ENCODE data around the gene SEMA3C. TPM values are rescaled to one million over a fixed set of nuclear protein-coding genes. Genes with fewer than 3 reads are reported as not detected.

Gene SEMA3C
- total RNA-seq, 1 donor from 2014 or later = not detected

DNA sequence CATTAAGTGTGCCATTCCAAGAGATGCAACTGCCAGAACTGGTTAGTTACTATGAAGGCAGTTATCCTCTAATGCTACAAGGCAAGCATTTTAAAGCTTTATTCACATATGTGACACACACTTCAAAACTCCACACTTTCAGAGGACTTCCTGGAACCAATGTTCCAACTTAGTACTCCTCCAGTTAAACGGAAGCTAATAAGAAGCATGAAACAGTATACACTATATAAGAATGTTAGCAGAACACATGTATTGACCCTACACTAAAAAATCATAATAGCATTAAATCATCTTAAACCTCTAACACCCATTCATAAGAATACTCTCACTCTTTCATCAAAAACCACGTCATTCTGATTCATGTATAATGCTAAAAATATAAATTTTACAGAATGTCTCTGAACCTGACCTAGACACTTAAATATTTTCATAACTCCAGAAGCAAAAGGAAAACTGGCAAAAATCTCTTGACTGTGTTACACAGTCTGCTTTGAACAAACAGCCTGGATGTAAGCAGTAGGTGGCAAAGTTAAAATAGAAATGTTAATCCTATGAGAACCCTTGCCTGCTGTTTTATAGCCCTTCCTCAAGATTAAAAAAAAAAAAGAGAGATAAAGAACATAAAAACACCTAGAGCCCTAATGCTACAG lies 135.0 kb downstream of the SEMA3C start:
- intact Hi-C loops (cut with micrococcal nuclease) = no loop called here

GRCh38 chr7:80783186-80783677 lies 135.6 kb downstream of the SEMA3C start:
- intact Hi-C loops (cut with micrococcal nuclease) = no loop called here

GRCh38 chr7:80781561-80781979 lies 137.3 kb downstream of the SEMA3C start:
- intact Hi-C loops (cut with micrococcal nuclease) = no loop called here

GRCh38 chr7:80781146-80781545 lies 137.7 kb downstream of the SEMA3C start:
- intact Hi-C loops (cut with micrococcal nuclease) = no loop called here

GRCh38 chr7:80779456-80779855 lies 139.4 kb downstream of the SEMA3C start:
- intact Hi-C loops (cut with micrococcal nuclease) = no loop called here

DNA sequence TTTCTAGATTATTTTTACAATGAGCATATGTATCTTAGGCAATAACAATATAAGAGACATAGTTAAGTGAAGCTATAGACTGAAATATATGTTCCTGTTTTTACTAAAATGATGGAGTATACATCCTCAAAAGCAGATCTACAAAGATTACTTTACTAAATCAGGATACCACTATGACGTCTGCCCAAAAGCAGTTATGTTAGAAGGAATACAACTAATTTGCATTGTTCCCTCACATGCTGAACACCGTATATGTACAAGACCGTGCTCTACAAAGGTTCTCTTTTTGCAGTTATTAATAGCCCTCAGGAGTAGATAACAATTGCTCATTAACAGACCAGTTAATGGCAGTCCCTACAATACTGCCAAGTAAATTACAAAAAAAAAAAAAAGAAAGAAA lies 143.0 kb downstream of the SEMA3C start:
- intact Hi-C loops (cut with micrococcal nuclease) = no loop called here

- intact Hi-C loops (cut with micrococcal nuclease) = no loop called here
These were observed 143.4 kb downstream of the SEMA3C start for GRCh38 chr7:80775482-80775881.

GRCh38 chr7:80774843-80775242 lies 144.0 kb downstream of the SEMA3C start:
- intact Hi-C loops (cut with micrococcal nuclease) = no loop called here

DNA sequence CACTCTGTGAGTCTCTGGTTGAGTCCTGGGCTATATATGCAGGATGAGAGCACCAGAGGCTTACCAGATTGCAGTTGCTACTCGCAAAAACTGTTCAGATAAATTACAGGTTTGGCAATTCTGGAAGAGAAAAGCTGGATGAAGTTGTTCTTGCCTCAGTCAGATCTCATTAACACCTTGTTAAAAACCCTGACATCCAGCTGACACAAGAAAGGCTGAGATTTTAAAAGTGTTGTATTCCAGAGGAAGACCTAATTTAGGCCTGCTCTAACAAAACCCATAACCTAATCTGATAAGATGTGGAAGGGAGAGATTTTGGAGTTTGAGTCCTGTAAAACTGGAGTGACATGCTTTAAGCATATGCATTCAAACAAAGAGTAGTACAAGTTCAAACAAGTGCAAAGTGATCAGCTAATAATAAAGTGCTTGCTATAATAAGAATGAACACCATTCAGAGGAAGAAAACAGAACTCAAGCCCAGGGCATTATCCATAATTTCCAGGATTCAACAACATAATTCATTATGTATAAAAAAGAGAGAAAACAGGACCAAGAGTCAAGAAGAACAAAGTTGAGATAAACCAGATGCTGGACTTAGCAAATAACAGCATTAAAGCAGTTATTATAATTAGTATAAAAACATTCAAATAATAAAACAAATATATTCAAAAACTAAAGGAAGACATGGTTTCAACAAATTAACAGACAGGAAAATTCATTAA lies 144.9 kb downstream of the SEMA3C start:
- intact Hi-C loops (cut with micrococcal nuclease) = no loop called here

DNA sequence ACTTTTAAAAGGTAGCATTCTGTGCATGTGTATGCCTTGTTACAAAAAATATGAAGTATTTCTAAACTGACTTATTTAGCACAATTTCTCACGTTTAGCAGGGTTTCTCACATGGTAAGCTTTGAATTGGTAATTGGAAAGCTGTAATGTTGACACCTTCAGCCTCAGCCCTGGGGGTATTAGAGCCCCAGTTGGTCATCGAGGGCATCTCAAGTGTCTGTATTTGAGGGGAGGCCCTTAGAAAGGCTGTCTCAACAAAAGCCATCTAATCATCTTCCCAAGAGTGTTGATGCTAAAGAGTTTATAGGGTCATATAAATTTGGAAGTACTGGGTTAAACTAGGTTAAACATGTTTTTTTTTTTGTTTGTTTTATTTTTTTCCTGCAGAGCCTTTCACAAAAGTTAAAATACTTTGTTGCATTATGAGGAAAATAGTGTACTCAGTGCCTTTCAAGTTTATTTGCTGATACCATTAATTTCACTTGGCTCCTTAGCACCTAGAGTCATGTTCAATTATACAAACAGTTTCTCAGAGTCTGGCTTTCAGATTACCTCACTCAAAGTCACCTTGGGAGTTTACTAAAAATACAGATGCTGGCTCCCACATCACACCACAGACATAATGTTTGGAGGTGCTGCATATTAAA lies 146.4 kb downstream of the SEMA3C start:
- intact Hi-C loops (cut with micrococcal nuclease) = no loop called here

DNA sequence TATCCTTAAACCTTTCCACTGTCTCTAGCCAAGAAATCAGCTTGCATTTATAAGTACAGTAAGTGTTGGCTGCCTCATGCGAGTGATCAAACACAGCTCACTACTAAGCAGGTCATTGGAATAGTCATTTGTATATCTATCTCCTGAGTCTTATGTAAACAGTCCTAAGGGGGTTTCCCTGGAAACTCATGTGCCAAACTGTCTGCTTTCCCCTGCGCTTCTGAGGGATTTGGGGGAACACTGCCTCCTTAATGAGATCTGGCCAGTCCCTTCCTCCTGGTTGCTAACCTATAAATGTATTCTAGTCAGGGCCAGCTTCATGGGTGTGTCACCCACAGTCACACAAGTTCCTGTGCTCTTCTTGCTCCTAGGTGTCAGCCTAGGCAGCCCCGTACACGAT lies 147.3 kb downstream of the SEMA3C start:
- intact Hi-C loops (cut with micrococcal nuclease) = no loop called here

GRCh38 chr7:80770675-80771081 lies 148.2 kb downstream of the SEMA3C start:
- intact Hi-C loops (cut with micrococcal nuclease) = no loop called here

- intact Hi-C loops (cut with micrococcal nuclease) = no loop called here
These were observed 148.8 kb downstream of the SEMA3C start for GRCh38 chr7:80770061-80770460.

DNA sequence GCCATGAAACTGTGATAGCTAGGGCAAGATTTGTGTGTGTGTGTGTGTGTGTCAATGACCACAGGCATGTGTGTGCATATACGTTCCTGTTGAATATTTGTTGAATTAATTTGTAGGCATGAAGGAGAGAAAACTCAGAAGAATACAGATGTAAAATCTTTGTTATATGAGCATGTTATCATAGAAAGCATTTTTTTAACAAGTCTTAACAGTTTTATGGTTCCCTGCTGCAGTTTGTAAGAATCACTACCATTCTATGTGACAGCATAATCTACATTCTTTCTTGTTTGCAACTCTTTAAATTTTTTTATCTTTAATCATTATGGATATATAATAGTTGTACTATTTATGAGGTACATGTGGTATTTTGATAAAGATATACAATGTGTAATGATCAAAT lies 150.1 kb downstream of the SEMA3C start:
- intact Hi-C loops (cut with micrococcal nuclease) = no loop called here

GRCh38 chr7:80767654-80768053 lies 151.2 kb downstream of the SEMA3C start:
- intact Hi-C loops (cut with micrococcal nuclease) = no loop called here

DNA sequence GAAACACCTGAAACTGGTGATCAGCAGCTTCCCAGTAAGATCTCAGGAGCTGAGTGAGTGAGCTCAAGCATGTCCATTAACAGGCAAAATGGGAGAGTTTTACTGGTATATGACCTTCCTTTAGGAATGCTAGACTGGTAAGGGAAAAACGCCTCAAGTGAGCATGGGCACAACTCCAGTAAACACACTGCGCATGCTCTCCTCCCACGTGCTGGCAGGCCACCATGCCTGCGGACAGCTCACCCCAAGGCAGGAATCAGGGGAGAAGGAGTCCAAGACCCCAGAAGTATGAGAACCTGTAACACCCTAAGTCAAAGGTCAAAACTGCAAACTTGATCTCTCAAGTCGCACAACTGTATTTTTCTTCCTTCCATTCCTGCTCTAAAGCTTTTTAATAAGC lies 152.1 kb downstream of the SEMA3C start:
- intact Hi-C loops (cut with micrococcal nuclease) = no loop called here

DNA sequence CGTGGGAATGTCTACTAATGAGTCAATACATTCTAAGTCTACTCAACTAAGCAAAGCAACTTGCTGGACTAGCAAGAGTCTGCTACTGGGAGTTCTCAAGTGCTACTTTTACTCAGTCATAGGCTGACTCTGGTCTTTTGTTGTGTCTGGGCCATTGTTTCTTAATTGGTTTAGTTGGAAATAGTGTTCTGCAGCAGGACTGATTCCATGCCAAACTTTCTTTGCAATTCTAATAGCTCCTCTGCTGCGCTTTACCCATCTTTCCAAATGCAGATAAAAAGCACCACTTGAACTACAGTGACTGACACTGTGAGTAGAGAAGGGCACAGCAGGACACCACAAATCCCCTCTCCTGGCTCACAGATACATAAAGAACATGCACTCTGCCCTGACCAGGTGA lies 154.7 kb downstream of the SEMA3C start:
- intact Hi-C loops (cut with micrococcal nuclease) = no loop called here

DNA sequence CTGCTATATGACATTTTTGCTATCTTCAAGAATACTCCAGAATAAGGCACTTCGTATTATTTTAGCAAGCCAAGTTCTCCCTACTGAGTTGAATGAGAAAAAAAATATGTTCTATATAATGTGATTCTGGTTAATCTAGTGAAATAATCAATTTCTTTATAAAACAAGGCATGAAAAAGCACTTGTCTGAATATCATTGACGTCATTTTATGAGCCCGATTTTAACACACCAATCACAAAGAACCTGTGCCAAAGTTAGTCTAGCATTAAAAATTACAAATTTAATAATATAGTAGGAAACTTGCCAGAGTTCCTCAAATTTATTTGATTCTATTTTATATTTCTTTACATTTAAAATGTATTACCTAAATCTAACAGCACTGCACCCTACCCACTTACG lies 155.1 kb downstream of the SEMA3C start:
- intact Hi-C loops (cut with micrococcal nuclease) = no loop called here

DNA sequence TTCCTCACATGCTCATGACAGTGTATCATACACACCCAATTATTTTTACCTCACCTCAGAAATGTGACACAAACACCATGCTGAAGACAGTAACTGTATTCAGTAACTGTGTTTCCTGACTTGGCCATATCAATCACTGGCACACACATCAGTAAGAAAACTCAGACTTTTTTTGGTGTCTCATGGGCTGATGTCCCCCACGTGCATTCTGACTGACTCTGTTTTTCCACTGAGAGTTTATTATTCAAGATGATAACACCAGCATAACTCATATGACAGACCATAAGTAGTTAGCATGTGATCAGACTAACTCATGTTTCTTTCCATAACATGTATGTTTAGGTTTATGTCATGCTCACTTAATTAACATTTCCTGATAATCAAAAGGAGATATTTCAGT lies 155.6 kb downstream of the SEMA3C start:
- intact Hi-C loops (cut with micrococcal nuclease) = no loop called here

- intact Hi-C loops (cut with micrococcal nuclease) = no loop called here
These were observed 158.6 kb downstream of the SEMA3C start for GRCh38 chr7:80760292-80760691.

GRCh38 chr7:80752954-80753690 lies 165.7 kb downstream of the SEMA3C start:
- intact Hi-C loops (cut with micrococcal nuclease) = no loop called here

- intact Hi-C loops (cut with micrococcal nuclease) = no loop called here
These were observed 169.6 kb downstream of the SEMA3C start for GRCh38 chr7:80749270-80749669.
